Stimulated activated CD8-positive, alpha-beta memory T cell treated with anti-CD3 and anti-CD28 coated beads, Interleukin-4, amount 100 ng/mL, for 48 hours (primary cell): Measurements from ENCODE around the gene CEMP1.

Source experiments
- DNase-seq: peaks from one replicate; pipeline ENCODE4 v3.0.0-alpha.2; 2020

Gene CEMP1

GRCh38 chr16:2518823-2519710 lies 12.1 kb downstream of the CEMP1 start:
- DNase-seq, result no peak

GRCh38 chr16:2517954-2518605 lies 13.1 kb downstream of the CEMP1 start:
- no peak for DNase-seq

DNA sequence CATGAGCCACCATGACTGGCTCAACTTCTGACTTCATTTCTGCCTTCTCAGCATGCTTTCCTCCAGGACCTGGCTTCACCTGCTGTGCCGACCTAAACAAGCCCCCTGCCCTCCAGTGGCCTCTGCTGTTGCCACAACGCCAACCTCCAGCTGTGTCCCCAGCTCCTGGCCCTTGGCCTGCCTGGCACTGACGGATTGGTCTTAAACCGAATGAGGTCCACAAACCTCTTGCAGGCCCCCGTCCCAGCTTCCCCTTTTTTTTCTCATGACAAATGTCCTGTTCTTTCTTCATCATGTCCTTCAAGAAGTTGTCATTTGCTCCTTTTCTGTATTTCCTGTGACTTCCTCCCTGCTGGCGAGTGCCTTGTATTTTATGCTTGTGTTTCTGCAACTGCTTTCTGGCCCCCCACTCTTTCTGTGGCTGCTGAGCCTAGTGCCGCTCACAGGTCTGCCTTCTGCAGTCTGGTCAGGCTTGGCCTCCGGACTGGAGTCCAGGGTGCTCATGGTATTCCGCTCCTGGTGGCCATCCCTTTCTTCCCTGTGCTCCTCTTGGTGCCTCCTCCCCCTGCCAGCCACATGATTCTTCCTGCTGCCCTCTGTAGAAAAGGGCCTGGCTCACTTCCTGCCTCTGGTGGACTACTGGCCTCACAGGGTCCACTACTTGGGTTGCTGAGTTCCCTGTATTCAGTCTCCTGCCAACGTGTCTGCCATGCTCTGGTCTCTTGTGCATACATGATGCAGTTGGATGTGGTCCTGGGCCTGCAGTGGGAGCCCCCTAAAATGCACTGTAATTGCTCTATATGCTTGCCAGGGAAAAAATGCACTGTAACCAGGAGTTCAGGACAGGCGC lies 14.6 kb downstream of the CEMP1 start:
- DNase-seq, result no peak

DNA sequence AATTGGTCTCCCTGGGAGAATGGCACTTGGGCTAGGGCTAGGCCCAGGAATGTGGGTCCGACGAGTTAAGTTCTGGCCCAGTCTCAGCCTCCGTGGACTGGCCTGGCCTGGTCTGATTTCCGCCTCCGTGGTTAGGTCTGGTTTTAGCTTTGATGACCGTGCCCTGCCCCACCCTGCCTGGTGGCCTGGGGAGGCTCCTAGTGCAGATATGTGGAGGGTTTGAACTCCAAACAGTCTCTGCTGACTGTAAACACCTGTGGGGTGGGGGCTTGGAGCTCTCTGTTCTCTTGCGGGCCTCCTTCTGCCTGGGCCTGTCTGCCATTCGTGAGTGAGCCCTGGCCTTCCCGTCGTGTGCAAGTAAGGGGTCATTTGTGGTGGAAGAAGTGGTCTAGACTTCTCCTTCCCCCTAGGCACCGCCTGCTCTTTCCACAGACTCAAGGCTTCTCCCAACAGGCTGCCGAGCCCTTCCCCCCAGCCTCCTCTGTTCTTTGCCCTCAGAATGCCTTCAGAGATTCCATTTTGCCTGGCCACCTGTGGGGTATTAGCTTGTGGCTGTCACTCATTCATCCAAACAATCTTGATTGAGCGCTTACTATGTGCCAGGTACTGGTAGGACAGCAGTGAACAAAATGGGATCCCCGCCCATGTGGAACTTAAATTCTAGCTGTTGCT lies 15.9 kb downstream of the CEMP1 start:
- DNase-seq, result no peak

GRCh38 chr16:2514333-2515179 lies 16.7 kb downstream of the CEMP1 start:
- peak; percentile 60 for DNase-seq

GRCh38 chr16:2513405-2514332 lies 17.5 kb downstream of the CEMP1 start, which contains the start of gene ATP6V0C:
Gene ATP6V0C (plus strand): TSS chr16:2513952. CDS start chr16:2514104, 152 bp downstream.
- DNase-seq, result peak; percentile 92

GRCh38 chr16:2512735-2513404 lies 18.3 kb downstream of the CEMP1 start:
- no peak for DNase-seq

- DNase-seq, result no peak
Measured at GRCh38 chr16:2511996-2512734, 19.0 kb downstream of the CEMP1 start.

DNA sequence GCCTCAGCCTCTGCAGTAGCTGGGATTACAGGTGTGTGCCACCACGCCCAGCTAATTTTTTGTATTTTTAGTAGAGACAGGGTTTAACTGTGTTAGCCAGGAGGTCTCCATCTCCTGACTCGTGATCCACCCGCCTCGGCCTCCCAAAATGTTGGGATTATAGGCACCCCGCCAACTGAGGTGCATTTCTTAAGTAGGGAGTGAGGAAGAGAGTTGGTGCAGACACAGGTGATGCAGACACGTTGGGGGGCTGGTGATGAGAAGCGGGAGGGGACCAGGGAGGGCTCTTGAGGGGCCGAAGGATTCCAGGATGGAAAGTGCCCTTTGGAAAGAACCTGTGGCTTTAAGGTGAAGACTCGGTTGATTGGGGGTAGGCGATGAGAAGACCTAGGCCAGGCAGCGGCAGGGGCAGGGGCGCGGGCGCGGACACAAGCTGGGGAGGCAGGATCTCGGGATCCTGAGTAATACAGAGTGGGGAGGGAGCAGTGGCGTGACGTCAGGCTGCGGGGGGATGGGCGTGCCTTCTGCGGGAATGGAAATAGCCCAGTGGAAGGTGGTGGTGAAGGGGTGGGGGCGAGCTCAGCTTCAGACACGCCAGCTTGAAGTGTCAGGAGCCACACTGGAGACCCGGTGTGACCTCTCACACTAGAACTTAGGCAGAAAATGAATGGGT lies 19.9 kb downstream of the CEMP1 start:
- no peak for DNase-seq

DNA sequence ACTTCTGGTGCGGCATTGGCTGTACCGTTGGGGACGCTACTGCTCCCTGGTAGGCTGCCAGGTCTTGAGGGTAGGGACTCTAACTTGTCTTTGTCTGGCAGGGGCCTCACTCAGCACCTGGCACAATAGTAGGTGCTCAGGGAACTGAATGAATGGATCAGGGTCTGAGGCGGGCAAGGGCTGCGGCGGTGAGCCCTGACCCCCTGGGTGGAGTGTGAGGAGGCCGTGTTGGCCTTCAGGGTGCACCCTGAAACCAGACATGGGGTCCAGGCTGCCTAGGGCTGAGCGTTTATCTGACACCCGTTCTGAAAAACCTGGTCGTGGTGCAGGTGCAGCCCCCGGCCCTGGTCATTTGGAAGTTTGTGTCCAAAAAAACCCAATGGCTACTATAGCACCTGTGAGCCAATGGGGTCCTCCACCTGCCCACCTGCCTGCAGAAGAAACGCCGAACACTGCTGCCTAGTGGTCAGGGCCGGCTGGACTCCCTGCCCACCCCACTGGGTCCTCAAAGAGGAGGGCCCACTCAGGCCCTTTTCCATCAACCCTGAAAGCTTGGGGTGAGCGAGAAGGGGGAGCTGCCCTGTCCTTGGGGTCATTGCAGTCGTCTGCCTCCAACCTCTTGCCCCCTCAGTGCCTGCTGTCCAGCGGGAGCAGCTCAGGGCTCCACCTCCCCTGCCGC lies 22.3 kb downstream of the CEMP1 start:
- no peak for DNase-seq

- no peak for DNase-seq
Measured at GRCh38 chr16:2507665-2508064, 23.5 kb downstream of the CEMP1 start.

- DNase-seq, result no peak
Measured at GRCh38 chr16:2507052-2507659, 24.1 kb downstream of the CEMP1 start.

DNA sequence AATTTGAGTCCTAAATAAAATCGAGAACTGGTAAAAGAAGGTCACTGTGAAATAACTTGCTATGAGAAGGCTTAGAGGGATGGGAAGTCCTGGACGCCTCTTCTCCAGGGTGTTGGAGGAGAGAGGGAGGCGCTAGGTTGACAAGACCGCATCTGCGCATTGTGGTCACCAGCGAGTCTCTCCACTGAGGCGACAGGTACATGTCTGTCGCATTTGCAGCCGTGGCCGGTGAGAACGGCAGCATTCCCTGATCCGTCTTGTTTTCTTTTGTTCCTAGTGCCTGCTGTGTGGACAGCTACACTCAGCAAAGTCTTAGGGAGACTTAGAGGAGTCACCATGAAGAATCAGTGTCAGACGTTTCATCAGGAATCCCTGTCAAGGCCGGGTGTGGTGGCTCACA lies 25.5 kb downstream of the CEMP1 start:
- no peak for DNase-seq

DNA sequence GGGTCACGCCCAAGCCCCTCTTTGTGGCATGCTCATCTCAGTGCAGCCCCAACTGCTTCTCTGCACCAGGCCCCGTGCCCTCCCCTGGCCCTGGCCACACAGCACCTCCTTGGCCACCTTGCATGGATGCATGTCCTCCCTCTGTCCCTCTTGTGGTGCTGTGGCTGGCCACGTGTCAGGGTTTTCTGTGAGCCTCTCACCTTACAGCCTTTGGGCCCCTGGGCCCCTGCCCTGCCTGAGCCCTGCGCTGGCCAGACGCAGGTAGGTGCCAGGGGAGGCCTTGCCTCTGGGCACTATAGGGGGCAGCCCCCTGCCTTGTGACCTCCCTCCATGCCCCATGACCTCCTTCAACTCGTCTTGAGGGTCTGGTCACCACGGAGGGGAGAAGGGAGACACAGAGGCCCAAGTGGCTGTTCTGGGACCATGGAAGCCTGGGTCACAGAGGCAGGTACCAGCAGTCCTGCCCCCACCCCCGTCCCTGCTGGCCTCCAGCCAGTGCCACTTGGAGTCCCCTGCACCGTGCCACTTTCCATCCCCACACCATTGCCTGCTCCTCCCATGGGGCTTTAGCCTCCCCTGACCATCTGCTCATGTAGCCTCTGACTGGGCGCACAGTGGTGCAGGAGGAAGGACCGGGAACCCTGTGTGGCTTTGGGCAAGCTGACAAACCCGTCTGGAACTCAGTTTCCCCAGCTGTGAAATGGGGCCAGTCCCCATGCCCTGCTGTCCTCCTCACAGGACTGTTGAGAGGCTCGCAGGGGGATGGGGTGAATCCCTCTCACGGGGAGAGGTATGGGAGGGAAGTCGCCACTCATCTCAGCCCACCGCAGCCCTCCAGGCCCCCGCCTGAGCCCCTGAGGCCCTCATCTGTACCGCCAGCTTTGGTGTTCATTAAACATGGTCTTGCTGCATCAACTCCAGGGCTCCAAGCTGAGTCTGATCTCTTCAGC lies 29.0 kb downstream of the CEMP1 start:
- DNase-seq, result no peak

- peak; percentile 91 for DNase-seq
Measured at GRCh38 chr16:2500918-2501750, 30.1 kb downstream of the CEMP1 start.
